SK-N-MC (cell line): ENCODE measurements around the gene SELENOO.

ENCODE experiments used
- EZH2 ChIP-seq: fragments of 200-600 bp; sonication (generic); IDR thresholded peaks from one replicate; pipeline ENCODE4 v1.6.1; 2017; ENCODE audit warnings: antibody characterized with exemption
- FOXP2 ChIP-seq: optimal IDR thresholded peaks from 2 replicates; pipeline ENCODE3; 2011; ENCODE audit warnings: mild to moderate bottlenecking, moderate library complexity; ENCODE audit not compliant: insufficient read depth; ENCODE audit errors: extremely low read length, control extremely low read depth
- POLR2AphosphoS5 ChIP-seq: IDR thresholded peaks from 2 replicates; pipeline ENCODE4 v1.6.1; 2012; ENCODE audit warnings: mild to moderate bottlenecking, low read depth, low read length, borderline replicate concordance

- TF ChIP-seq POLR2AphosphoS5: no peak
- TF ChIP-seq EZH2: no peak
- no peak for TF ChIP-seq FOXP2
Measured at GRCh38 chr22:50222508-50222907, 21.7 kb downstream of the SELENOO start.
